HEK293 (cell line): Measurements from ENCODE around the gene PRPF38A.

ENCODE experiments used
- BCL6B ChIP-seq: fragments of 450-650 bp; formaldehyde crosslinking; IDR thresholded peaks from 2 replicates; pipeline ENCODE4 v1.5.1; 2017; ENCODE audit warnings: missing biosample characterization, missing genetic modification characterization
- MEIS1 ChIP-seq: sonication (generic); formaldehyde crosslinking; IDR thresholded peaks from 2 replicates; pipeline ENCODE4 v1.8.1; 2022; ENCODE audit warnings: missing genetic modification reagents, mild to moderate bottlenecking, borderline replicate concordance
- MZF1 ChIP-seq: fragments of 450-650 bp; formaldehyde crosslinking; IDR thresholded peaks from 2 replicates; pipeline ENCODE4 v1.5.1; 2017; ENCODE audit warnings: missing biosample characterization, missing genetic modification characterization, borderline replicate concordance
- OSR2 ChIP-seq: fragments of 450-650 bp; formaldehyde crosslinking; IDR thresholded peaks from 2 replicates; pipeline ENCODE4 v1.5.1; 2016; ENCODE audit warnings: missing biosample characterization, missing genetic modification characterization
- WT1 ChIP-seq: fragments of 450-650 bp; formaldehyde crosslinking; IDR thresholded peaks from 2 replicates; pipeline ENCODE4 v1.5.1; 2016; ENCODE audit warnings: missing biosample characterization, missing genetic modification characterization
- ZBTB1 ChIP-seq: fragments of 450-650 bp; formaldehyde crosslinking; IDR thresholded peaks from 2 replicates; pipeline ENCODE4 v1.5.1; 2016; ENCODE audit warnings: missing biosample characterization, missing genetic modification characterization
- ZNF132 ChIP-seq: fragments of 450-650 bp; formaldehyde crosslinking; IDR thresholded peaks from 2 replicates; pipeline ENCODE4 v1.5.1; 2017; ENCODE audit warnings: missing biosample characterization, missing genetic modification characterization, borderline replicate concordance
- ZNF148 ChIP-seq: fragments of 450-650 bp; formaldehyde crosslinking; IDR thresholded peaks from 2 replicates; pipeline ENCODE4 v1.5.0; 2017; ENCODE audit warnings: missing biosample characterization, missing genetic modification characterization, borderline replicate concordance
- ZNF16 ChIP-seq: fragments of 450-650 bp; formaldehyde crosslinking; IDR thresholded peaks from 2 replicates; pipeline ENCODE4 v1.5.1; 2016; ENCODE audit warnings: low read depth, missing biosample characterization, missing genetic modification characterization
- ZNF2 ChIP-seq: fragments of 450-650 bp; formaldehyde crosslinking; IDR thresholded peaks from 2 replicates; pipeline ENCODE4 v1.5.1; 2016; ENCODE audit warnings: missing biosample characterization, missing genetic modification characterization
- ZNF274 ChIP-seq, 2 experiments: fragments of 200-500 bp in 1 of 2; fragments of 450-650 bp in 1 of 2; sonication (Bioruptor generic) in 1 of 2; formaldehyde crosslinking in 1 of 2; IDR thresholded peaks; 2 replicates each; pipeline versions ENCODE4 v1.5.1 to v1.6.1; 2014 to 2016; ENCODE audit warnings: borderline replicate concordance in 1 of 2, inconsistent platforms in 1 of 2, low read length in 1 of 2, missing biosample characterization in 1 of 2, missing genetic modification characterization in 1 of 2
- ZNF280D ChIP-seq: fragments of 450-650 bp; formaldehyde crosslinking; IDR thresholded peaks from 2 replicates; pipeline ENCODE4 v1.5.1; 2016; ENCODE audit warnings: missing biosample characterization, missing genetic modification characterization
- ZNF354C ChIP-seq: fragments of 450-650 bp; formaldehyde crosslinking; IDR thresholded peaks from 2 replicates; pipeline ENCODE4 v1.5.1; 2016; ENCODE audit warnings: missing biosample characterization, missing genetic modification characterization, low read depth, borderline replicate concordance
- ZNF366 ChIP-seq: fragments of 450-650 bp; formaldehyde crosslinking; conservative IDR thresholded peaks from 2 replicates; pipeline ENCODE4 v1.5.1; 2016; ENCODE audit warnings: missing biosample characterization, missing genetic modification characterization
- ZNF394 ChIP-seq: fragments of 450-650 bp; formaldehyde crosslinking; IDR thresholded peaks from 2 replicates; pipeline ENCODE4 v1.5.1; 2016; ENCODE audit warnings: missing biosample characterization, missing genetic modification characterization, mild to moderate bottlenecking, moderate library complexity, borderline replicate concordance
- ZNF416 ChIP-seq: fragments of 450-650 bp; formaldehyde crosslinking; IDR thresholded peaks from 2 replicates; pipeline ENCODE4 v1.5.1; 2016; ENCODE audit warnings: missing biosample characterization, missing genetic modification characterization
- ZNF596 ChIP-seq: fragments of 450-650 bp; IDR thresholded peaks from 2 replicates; pipeline ENCODE4 v1.5.0; 2018; ENCODE audit warnings: missing biosample characterization, mild to moderate bottlenecking, missing genetic modification characterization, moderate library complexity
- ZNF785 ChIP-seq: fragments of 450-650 bp; formaldehyde crosslinking; IDR thresholded peaks from 2 replicates; pipeline ENCODE4 v1.5.1; 2016; ENCODE audit warnings: missing biosample characterization, missing genetic modification characterization
- ZSCAN4 ChIP-seq: fragments of 450-650 bp; formaldehyde crosslinking; IDR thresholded peaks from 2 replicates; pipeline ENCODE4 v1.5.1; 2017; ENCODE audit warnings: missing biosample characterization, missing genetic modification characterization
- TF ChIP-seq, protein P1 (sequence below): fragments of 450-650 bp; formaldehyde crosslinking; IDR thresholded peaks from 2 replicates; pipeline ENCODE4 v1.5.1; 2016; ENCODE audit warnings: missing biosample characterization, missing genetic modification characterization
- TF ChIP-seq, protein P2 (sequence below): fragments of 450-650 bp; IDR thresholded peaks from 2 replicates; pipeline ENCODE4 v1.5.1; 2018; ENCODE audit warnings: missing biosample characterization, mild to moderate bottlenecking, missing genetic modification characterization
- TF ChIP-seq, protein P3 (sequence below): fragments of 450-650 bp; formaldehyde crosslinking; IDR thresholded peaks from 2 replicates; pipeline ENCODE4 v1.5.1; 2016; ENCODE audit warnings: missing biosample characterization, missing genetic modification characterization

PRPF38A gene

GRCh38 chr1:52368383-52369172, 35.8 kb upstream of the PRPF38A start (continued):
- TF ChIP-seq WT1 (tag by site-specific recombination) (no peak), ZNF394 (tag by site-specific recombination) (no peak), ZNF16 (tag by site-specific recombination) (no peak), OSR2 (tag by site-specific recombination) (no peak), ZNF2 (tag by site-specific recombination) (no peak), MEIS1 (no peak), ZNF148 (tag by site-specific recombination) (no peak), BCL6B (tag by site-specific recombination) (no peak), ZNF280D (tag by site-specific recombination) (no peak), ZSCAN4 (tag by site-specific recombination) (no peak), ZNF354C (tag by site-specific recombination) (no peak), ZBTB1 (tag by site-specific recombination) (no peak), MZF1 (tag by site-specific recombination) (peak; percentile 41; the same call in 1 of the 2 replicates), ZNF785 (tag by site-specific recombination) (no peak), ZNF274 (IDR thresholded peaks at IDR 0.05; ENCODE audit: low read length) (no peak), ZNF274 (tag by site-specific recombination; IDR thresholded peaks at IDR 0.05; ENCODE audit: borderline replicate concordance) (no peak), ZNF132 (no peak), ZNF416 (tag by site-specific recombination) (no peak), ZNF366 (tag by site-specific recombination) (no peak; the same call in 1 of the 2 replicates), ZNF596 (no peak)
- TF ChIP-seq, protein P1, sequence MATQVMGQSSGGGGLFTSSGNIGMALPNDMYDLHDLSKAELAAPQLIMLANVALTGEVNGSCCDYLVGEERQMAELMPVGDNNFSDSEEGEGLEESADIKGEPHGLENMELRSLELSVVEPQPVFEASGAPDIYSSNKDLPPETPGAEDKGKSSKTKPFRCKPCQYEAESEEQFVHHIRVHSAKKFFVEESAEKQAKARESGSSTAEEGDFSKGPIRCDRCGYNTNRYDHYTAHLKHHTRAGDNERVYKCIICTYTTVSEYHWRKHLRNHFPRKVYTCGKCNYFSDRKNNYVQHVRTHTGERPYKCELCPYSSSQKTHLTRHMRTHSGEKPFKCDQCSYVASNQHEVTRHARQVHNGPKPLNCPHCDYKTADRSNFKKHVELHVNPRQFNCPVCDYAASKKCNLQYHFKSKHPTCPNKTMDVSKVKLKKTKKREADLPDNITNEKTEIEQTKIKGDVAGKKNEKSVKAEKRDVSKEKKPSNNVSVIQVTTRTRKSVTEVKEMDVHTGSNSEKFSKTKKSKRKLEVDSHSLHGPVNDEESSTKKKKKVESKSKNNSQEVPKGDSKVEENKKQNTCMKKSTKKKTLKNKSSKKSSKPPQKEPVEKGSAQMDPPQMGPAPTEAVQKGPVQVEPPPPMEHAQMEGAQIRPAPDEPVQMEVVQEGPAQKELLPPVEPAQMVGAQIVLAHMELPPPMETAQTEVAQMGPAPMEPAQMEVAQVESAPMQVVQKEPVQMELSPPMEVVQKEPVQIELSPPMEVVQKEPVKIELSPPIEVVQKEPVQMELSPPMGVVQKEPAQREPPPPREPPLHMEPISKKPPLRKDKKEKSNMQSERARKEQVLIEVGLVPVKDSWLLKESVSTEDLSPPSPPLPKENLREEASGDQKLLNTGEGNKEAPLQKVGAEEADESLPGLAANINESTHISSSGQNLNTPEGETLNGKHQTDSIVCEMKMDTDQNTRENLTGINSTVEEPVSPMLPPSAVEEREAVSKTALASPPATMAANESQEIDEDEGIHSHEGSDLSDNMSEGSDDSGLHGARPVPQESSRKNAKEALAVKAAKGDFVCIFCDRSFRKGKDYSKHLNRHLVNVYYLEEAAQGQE: no peak
- TF ChIP-seq, protein P2, sequence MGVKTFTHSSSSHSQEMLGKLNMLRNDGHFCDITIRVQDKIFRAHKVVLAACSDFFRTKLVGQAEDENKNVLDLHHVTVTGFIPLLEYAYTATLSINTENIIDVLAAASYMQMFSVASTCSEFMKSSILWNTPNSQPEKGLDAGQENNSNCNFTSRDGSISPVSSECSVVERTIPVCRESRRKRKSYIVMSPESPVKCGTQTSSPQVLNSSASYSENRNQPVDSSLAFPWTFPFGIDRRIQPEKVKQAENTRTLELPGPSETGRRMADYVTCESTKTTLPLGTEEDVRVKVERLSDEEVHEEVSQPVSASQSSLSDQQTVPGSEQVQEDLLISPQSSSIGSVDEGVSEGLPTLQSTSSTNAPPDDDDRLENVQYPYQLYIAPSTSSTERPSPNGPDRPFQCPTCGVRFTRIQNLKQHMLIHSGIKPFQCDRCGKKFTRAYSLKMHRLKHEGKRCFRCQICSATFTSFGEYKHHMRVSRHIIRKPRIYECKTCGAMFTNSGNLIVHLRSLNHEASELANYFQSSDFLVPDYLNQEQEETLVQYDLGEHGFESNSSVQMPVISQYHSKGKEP (tag by site-specific recombination): no peak
- TF ChIP-seq, protein P3, sequence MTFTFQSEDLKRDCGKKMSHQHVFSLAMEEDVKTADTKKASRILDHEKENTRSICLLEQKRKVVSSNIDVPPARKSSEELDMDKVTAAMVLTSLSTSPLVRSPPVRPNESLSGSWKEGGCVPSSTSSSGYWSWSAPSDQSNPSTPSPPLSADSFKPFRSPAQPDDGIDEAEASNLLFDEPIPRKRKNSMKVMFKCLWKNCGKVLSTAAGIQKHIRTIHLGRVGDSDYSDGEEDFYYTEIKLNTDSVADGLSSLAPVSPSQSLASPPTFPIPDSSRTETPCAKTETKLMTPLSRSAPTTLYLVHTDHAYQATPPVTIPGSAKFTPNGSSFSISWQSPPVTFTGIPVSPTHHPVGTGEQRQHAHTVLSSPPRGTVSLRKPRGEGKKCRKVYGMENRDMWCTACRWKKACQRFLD (tag by site-specific recombination): no peak
